Sciatic nerve (tissue), 2 donors: ENCODE results near the gene NEU1. TPM values are rescaled to one million over a fixed set of nuclear protein-coding genes. Genes with fewer than 3 reads are reported as not detected.
A peak's percentile ranks its signal among the peaks of the same experiment; 100 is the strongest.
"Not testable (repeated sequence)": the region's sequence is repeated elsewhere in the genome, so short reads cannot be mapped to it uniquely, and the experiment has no call there.

ENCODE experiments used
- ATAC-seq: fragments of 200-7000 bp; cut with Tn5 transposase; one replicate; pipeline ENCODE4 v1.9.1; 2020; ENCODE audit warnings: mild to moderate bottlenecking, moderate library complexity
- DNase-seq: peaks from one replicate; pipeline ENCODE4 v3.0.0-alpha.2; 2020; ENCODE audit warnings: low spot score
- intact Hi-C: fragments of 100-400 bp; cut with DNase I; formaldehyde crosslinking; loops from one replicate; pipeline ENCODE4 v1.14.2; 2022
- total RNA-seq: library from RNA; stranded (reverse); fragmentation: NEBNext Ultra II Directional; extraction: Animal tissue kit (Norgen Biotek cat#: 25700); gene quantifications from one replicate; pipeline ENCODE4 v1.2.1, GENCODE V29; 2021
- donor health status: DM: no; HTN: no; CAD: no.
- donor health status: DM: no; HTN: no; CAD: no.

Gene NEU1
- 22.1 TPM for total RNA-seq

- ATAC-seq (peak; percentile 98), DNase-seq (peak; percentile 99)
- intact Hi-C loops = no loop called here
Measured at GRCh38 chr6:31862344-31863235, at the start of gene NEU1. Gene NEU1 (minus strand): TSS chr6:31862821. CDS start chr6:31862776, 45 bp downstream.

- DNase-seq (no peak), ATAC-seq (no peak)
- intact Hi-C loops = no loop called here
Measured at GRCh38 chr6:31911826-31912585, 49.4 kb upstream of the NEU1 start.

- ATAC-seq, intact Hi-C loops, DNase-seq: not testable (repeated sequence)
Measured at GRCh38 chr6:31909298-31909697, 46.7 kb upstream of the NEU1 start.

GRCh38 chr6:31908791-31909190 is 46.2 kb upstream of the NEU1 start:
- DNase-seq (no peak), ATAC-seq (no peak)
- intact Hi-C loops = no loop called here

GRCh38 chr6:31908255-31908654 is 45.6 kb upstream of the NEU1 start:
- DNase-seq, intact Hi-C loops, ATAC-seq: not testable (repeated sequence)

- intact Hi-C loops = no loop called here
Measured at GRCh38 chr6:31907158-31907813, 44.7 kb upstream of the NEU1 start.

GRCh38 chr6:31906727-31907126 is 44.1 kb upstream of the NEU1 start:
- intact Hi-C loops, DNase-seq, ATAC-seq: not testable (repeated sequence)

More at GRCh38 chr6:31907158-31907813, 44.7 kb upstream of the NEU1 start:
- DNase-seq = no peak
- ATAC-seq = no peak

GRCh38 chr6:31906122-31906521 is 43.5 kb upstream of the NEU1 start:
- ATAC-seq (no peak), DNase-seq (no peak)
- intact Hi-C loops = no loop called here

- intact Hi-C loops = no loop called here
- DNase-seq (no peak), ATAC-seq (no peak)
Measured at GRCh38 chr6:31905041-31905440, 42.4 kb upstream of the NEU1 start.

- ATAC-seq (no peak), DNase-seq (no peak)
- intact Hi-C loops = loop anchor here (5.0 kb wide), 1 partner anchor 48 kb away; no protein-coding TSS in a partner anchor
Measured at GRCh38 chr6:31903957-31904356, 41.3 kb upstream of the NEU1 start.

- intact Hi-C loops = loop anchor here (5.0 kb wide), 1 partner anchor 50 kb away; no protein-coding TSS in a partner anchor
- DNase-seq (peak; percentile 95), ATAC-seq (peak; percentile 86)
Measured at GRCh38 chr6:31901953-31902643, 39.5 kb upstream of the NEU1 start, which contains the start of gene ZBTB12. Gene ZBTB12 (minus strand): TSS chr6:31902086. CDS start chr6:31901305, 781 bp downstream.

GRCh38 chr6:31901415-31901952 is 38.9 kb upstream of the NEU1 start:
- peak; percentile 88 for DNase-seq
- ATAC-seq = peak; percentile 61
- intact Hi-C loops = loop anchor here (5.0 kb wide), 1 partner anchor 51 kb away; no protein-coding TSS in a partner anchor

- intact Hi-C loops = loop anchor here (5.0 kb wide), 1 partner anchor 51 kb away; no protein-coding TSS in a partner anchor
- ATAC-seq = no peak
- peak; percentile 69 for DNase-seq
Measured at GRCh38 chr6:31900917-31901414, 38.3 kb upstream of the NEU1 start.

- DNase-seq (no peak), ATAC-seq (no peak)
- intact Hi-C loops = loop anchor here (5.0 to 10.0 kb wide), 2 partner anchors 52 to 165 kb away; partner anchors contain the start of gene CLIC1
Measured at GRCh38 chr6:31899882-31900722, 37.5 kb upstream of the NEU1 start.

- no peak for DNase-seq
- intact Hi-C loops = loop anchor here (10.0 kb wide), 1 partner anchor 164 kb away; the partner anchor contains the start of gene CLIC1
- no peak for ATAC-seq
Measured at GRCh38 chr6:31899215-31899614, 36.6 kb upstream of the NEU1 start.

- intact Hi-C loops = loop anchor here (10.0 kb wide), 1 partner anchor 164 kb away; the partner anchor contains the start of gene CLIC1
- DNase-seq (no peak), ATAC-seq (peak; percentile 38)
Measured at GRCh38 chr6:31898383-31899011, 35.9 kb upstream of the NEU1 start.
